K562 (cell line): Measurements from ENCODE around the gene BPIFB6.

Experiments
- KDM1A ChIP-seq, 2 experiments: fragments of 450-650 bp; IDR thresholded peaks; 2 replicates each; pipeline ENCODE4 v1.6.1; 2016; ENCODE audit warnings: mild to moderate bottlenecking in 2 of 2
- KLF13 ChIP-seq: fragments of 450-650 bp; IDR thresholded peaks from 2 replicates; pipeline ENCODE4 v1.6.1; 2016; ENCODE audit warnings: missing genetic modification characterization, low read depth, mild to moderate bottlenecking, missing compliant biosample characterization, moderate library complexity, borderline replicate concordance
- NFYB ChIP-seq: IDR thresholded peaks from 2 replicates; pipeline ENCODE4 v1.6.1; 2011; ENCODE audit warnings: mild to moderate bottlenecking, moderate library complexity; ENCODE audit not compliant: insufficient read length; ENCODE audit errors: extremely low read depth
- RCOR1 ChIP-seq, 2 experiments: IDR thresholded peaks; 2 replicates each; pipeline ENCODE4 v1.6.1; 2012; ENCODE audit warnings: low read depth in 2 of 2, low read length in 2 of 2, borderline replicate concordance in 1 of 2, improper control_type of control experiment in 1 of 2
- TEAD1 ChIP-seq, 2 experiments: fragments of 450-650 bp in 1 of 2; sonication (generic) in 1 of 2; formaldehyde crosslinking; IDR thresholded peaks; 2 replicates each; pipeline versions ENCODE4 v1.4.0 to v1.8.0; 2020 to 2022; ENCODE audit warnings: mild to moderate bottlenecking in 2 of 2, missing genetic modification reagents in 1 of 2
- TF ChIP-seq, protein P1 (sequence below): fragments of 450-650 bp; formaldehyde crosslinking; conservative IDR thresholded peaks from 2 replicates; pipeline ENCODE4 v1.4.0; 2022; ENCODE audit warnings: mild to moderate bottlenecking, missing genetic modification characterization
- TF ChIP-seq, protein P2 (sequence below), 3 experiments: IDR thresholded peaks in 2 of 3; conservative IDR thresholded peaks in 1 of 3; 2 replicates each; pipeline ENCODE4 v1.5.1; 2011 to 2012; ENCODE audit warnings: low read length in 3 of 3, mild to moderate bottlenecking in 3 of 3, control low read depth in 2 of 3, improper control_type of control experiment in 1 of 3, inconsistent platforms in 1 of 3, low read depth in 1 of 3, mixed read lengths in 1 of 3, moderate library complexity in 1 of 3; ENCODE audit not compliant: insufficient read depth in 2 of 3

DNA sequence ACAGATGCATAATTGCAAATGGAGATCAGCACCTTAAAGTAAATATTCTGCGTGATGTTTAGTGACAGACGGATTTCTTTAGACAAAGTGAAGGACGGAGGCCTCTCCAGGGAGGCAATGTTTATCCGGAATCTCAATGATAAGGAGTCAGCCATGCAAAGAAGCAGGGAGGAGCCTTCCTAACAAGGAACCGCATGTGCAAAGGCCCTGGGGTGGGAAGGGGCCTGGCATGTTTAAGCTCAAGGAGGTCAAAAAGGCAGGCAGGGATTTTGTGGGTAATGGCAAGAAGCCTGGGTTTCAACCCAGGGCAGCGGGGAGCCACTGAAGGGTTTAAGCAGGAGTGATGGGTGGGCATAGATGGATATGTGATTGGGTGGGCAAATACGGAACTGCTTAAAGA is 22.9 kb downstream of the BPIFB6 start:
- TF ChIP-seq, protein P1, sequence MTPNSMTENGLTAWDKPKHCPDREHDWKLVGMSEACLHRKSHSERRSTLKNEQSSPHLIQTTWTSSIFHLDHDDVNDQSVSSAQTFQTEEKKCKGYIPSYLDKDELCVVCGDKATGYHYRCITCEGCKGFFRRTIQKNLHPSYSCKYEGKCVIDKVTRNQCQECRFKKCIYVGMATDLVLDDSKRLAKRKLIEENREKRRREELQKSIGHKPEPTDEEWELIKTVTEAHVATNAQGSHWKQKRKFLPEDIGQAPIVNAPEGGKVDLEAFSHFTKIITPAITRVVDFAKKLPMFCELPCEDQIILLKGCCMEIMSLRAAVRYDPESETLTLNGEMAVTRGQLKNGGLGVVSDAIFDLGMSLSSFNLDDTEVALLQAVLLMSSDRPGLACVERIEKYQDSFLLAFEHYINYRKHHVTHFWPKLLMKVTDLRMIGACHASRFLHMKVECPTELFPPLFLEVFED (CRISPR knock-in tag) = no peak
- TF ChIP-seq KDM1A (IDR thresholded peaks at IDR 0.05) (no peak), NFYB (no peak), TEAD1 (CRISPR knock-in tag; IDR thresholded peaks at IDR 0.05) (no peak), RCOR1 (IDR thresholded peaks at IDR 0.05; ENCODE audit: borderline replicate concordance in 1 of 2, low read depth in 2 of 2, low read length in 2 of 2) (no peak), KLF13 (no peak)
- TF ChIP-seq, protein P2, sequence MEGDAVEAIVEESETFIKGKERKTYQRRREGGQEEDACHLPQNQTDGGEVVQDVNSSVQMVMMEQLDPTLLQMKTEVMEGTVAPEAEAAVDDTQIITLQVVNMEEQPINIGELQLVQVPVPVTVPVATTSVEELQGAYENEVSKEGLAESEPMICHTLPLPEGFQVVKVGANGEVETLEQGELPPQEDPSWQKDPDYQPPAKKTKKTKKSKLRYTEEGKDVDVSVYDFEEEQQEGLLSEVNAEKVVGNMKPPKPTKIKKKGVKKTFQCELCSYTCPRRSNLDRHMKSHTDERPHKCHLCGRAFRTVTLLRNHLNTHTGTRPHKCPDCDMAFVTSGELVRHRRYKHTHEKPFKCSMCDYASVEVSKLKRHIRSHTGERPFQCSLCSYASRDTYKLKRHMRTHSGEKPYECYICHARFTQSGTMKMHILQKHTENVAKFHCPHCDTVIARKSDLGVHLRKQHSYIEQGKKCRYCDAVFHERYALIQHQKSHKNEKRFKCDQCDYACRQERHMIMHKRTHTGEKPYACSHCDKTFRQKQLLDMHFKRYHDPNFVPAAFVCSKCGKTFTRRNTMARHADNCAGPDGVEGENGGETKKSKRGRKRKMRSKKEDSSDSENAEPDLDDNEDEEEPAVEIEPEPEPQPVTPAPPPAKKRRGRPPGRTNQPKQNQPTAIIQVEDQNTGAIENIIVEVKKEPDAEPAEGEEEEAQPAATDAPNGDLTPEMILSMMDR (IDR thresholded peaks at IDR 0.05 in 2 of 3, conservative IDR thresholded peaks at IDR 0.05 in 1 of 3; ENCODE audit: insufficient read depth in 2 of 3, low read depth in 1 of 3, low read length in 3 of 3) = no peak
